Neural cell (in vitro differentiated cells): Measurements from ENCODE around the gene GSTM2. TPM values are rescaled to one million over a fixed set of nuclear protein-coding genes. Genes with fewer than 3 reads are reported as not detected.

Experiments
- H2AFZ ChIP-seq: fragments of 200-600, 300-800 bp; sonication (generic), shearing (Covaris generic); 2 replicates; pipeline ENCODE4 v1.6.0; 2014; ENCODE audit warnings: low read depth, mild to moderate bottlenecking, antibody characterized with exemption, low read length, moderate library complexity
- H3F3A ChIP-seq: fragments of 200-600 bp; shearing (Covaris generic); 2 replicates; pipeline ENCODE4 v1.6.1; 2016; ENCODE audit warnings: mild to moderate bottlenecking, moderate library complexity, mixed read lengths, antibody characterized with exemption, low read length; ENCODE audit not compliant: insufficient read depth, poor library complexity, severe bottlenecking
- H3K27ac ChIP-seq: fragments of 200-600, 300-800 bp; sonication (generic), shearing (Covaris generic); 2 replicates; pipeline ENCODE4 v1.5.1; 2014; ENCODE audit warnings: mild to moderate bottlenecking, low read length, moderate library complexity
- H3K27me3 ChIP-seq: fragments of 300-800, 200-600 bp; sonication (generic), shearing (Covaris generic); 2 replicates; pipeline ENCODE4 v1.6.0; 2014; ENCODE audit warnings: mild to moderate bottlenecking, low read depth, low read length, moderate library complexity; ENCODE audit not compliant: insufficient read depth
- H3K36me3 ChIP-seq: fragments of 300-800, 200-600 bp; sonication (generic), shearing (Covaris generic); 2 replicates; pipeline ENCODE4 v1.5.1; 2014; ENCODE audit warnings: mild to moderate bottlenecking, antibody characterized with exemption, low read length, moderate library complexity; ENCODE audit not compliant: insufficient read depth
- H3K4me2 ChIP-seq: fragments of 300-800, 200-600 bp; sonication (generic), shearing (Covaris generic); 2 replicates; pipeline ENCODE4 v1.6.0; 2014; ENCODE audit warnings: mild to moderate bottlenecking, low read length
- H3K4me3 ChIP-seq: fragments of 300-800, 200-600 bp; sonication (generic), shearing (Covaris generic); 2 replicates; pipeline ENCODE4 v1.5.1; 2014; ENCODE audit warnings: mild to moderate bottlenecking, low read length, moderate library complexity
- H3K79me2 ChIP-seq: fragments of 200-600 bp; shearing (Covaris generic); replicated peaks from 2 replicates; pipeline ENCODE4 v1.6.0; 2014; ENCODE audit warnings: mild to moderate bottlenecking, low read length, moderate library complexity; ENCODE audit not compliant: insufficient read depth
- H3K9ac ChIP-seq: fragments of 300-800, 200-600 bp; sonication (generic), shearing (Covaris generic); 2 replicates; pipeline ENCODE4 v1.6.1; 2016; ENCODE audit warnings: mild to moderate bottlenecking, low read length, mixed read lengths
- H3K9me2 ChIP-seq: fragments of 200-600 bp; shearing (Covaris generic); 2 replicates; pipeline ENCODE4 v1.6.1; 2016; ENCODE audit warnings: mild to moderate bottlenecking, low read length, mixed read lengths; ENCODE audit not compliant: insufficient read depth
- H3K9me3 ChIP-seq: fragments of 200-600, 300-800 bp; sonication (generic), shearing (Covaris generic); 2 replicates; pipeline ENCODE4 v1.6.1; 2016; ENCODE audit warnings: mild to moderate bottlenecking, mixed run types, low read length, moderate library complexity, mixed read lengths
- H4K20me1 ChIP-seq: fragments of 200-600 bp; shearing (Covaris generic); 2 replicates; pipeline ENCODE4 v1.6.1; 2016; ENCODE audit warnings: mild to moderate bottlenecking, mixed run types; ENCODE audit not compliant: insufficient read depth
- EZH2 ChIP-seq: fragments of 200-600, 300-800 bp; shearing (Covaris generic), sonication (generic); IDR thresholded peaks from 2 replicates; pipeline ENCODE4 v1.6.1; 2014; ENCODE audit warnings: antibody characterized with exemption, low read length, borderline replicate concordance, mild to moderate bottlenecking; ENCODE audit not compliant: insufficient read depth, poor library complexity, severe bottlenecking
- MXI1 ChIP-seq: fragments of 450-650 bp; conservative IDR thresholded peaks from 2 replicates; pipeline ENCODE4 v1.6.1; 2014; ENCODE audit warnings: antibody characterized with exemption, mild to moderate bottlenecking; ENCODE audit not compliant: poor library complexity, severe bottlenecking
- POLR2AphosphoS5 ChIP-seq: IDR thresholded peaks from 2 replicates; pipeline ENCODE4 v1.6.1; 2012
- SMC3 ChIP-seq: fragments of 450-650 bp; conservative IDR thresholded peaks from 2 replicates; pipeline ENCODE4 v1.6.1; 2014; ENCODE audit warnings: antibody characterized with exemption, mild to moderate bottlenecking, moderate library complexity; ENCODE audit not compliant: poor library complexity
- TAF1 ChIP-seq: IDR thresholded peaks from 2 replicates; pipeline ENCODE4 v1.6.1; 2012; ENCODE audit warnings: low read depth
- polyA plus RNA-seq: library from polyadenylated mRNA; depleted of rRNA; stranded (reverse); fragments of >200 nt; gene quantifications from 2 replicates; pipeline ENCODE4 v1.2.3, GENCODE V29; 2014
- TF ChIP-seq, protein P1 (sequence below): IDR thresholded peaks from 2 replicates; pipeline ENCODE4 v1.6.1; 2012; ENCODE audit warnings: borderline replicate concordance
- TF ChIP-seq, protein P2 (sequence below): fragments of 450-650 bp; IDR thresholded peaks from 2 replicates; pipeline ENCODE4 v1.5.1; 2014; ENCODE audit warnings: antibody characterized with exemption, mild to moderate bottlenecking, moderate library complexity; ENCODE audit not compliant: poor library complexity, severe bottlenecking

The GSTM2 gene
- polyA plus RNA-seq, 1 donor from 2014 or later: 6.8 TPM

DNA sequence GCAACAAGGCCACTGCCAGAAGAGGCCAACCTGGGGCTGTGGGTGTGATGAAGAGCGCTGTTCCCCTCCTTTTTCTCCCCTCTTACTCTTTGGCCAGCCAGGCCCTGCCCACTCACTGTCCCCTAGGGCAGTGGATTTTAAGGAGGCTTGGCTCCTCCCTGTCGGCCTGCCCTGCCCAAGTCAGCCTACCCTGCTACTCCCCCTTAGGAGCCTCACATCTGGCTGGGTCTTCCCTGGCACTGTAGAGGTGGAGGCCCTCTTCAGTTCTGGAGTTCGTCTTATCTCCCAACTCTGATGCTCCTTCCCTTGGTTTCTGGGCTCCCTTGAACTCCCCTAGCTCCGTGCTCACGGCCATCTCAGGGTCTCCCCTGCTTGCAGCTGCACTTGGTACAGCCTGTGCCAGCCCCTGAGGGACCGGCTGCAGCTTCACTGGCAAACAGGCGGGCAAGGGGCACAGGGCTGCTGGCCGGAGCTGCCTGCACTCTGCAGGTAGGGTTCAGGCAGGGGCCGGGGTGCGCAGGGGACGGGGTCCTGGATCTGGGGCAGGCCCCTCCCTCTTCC lies 44.2 kb upstream of the GSTM2 start:
- no peaks in the 10 kb centered on the region for H3K27me3 ChIP-seq
- H3K27ac ChIP-seq: no peak overlapping the region
- peaks cover 38% of the 10 kb centered on the region for H3K79me2 ChIP-seq
- TF ChIP-seq MXI1 (no peak), TAF1 (no peak), EZH2 (no peak), SMC3 (no peak), POLR2AphosphoS5 (no peak)
- TF ChIP-seq, protein P1, sequence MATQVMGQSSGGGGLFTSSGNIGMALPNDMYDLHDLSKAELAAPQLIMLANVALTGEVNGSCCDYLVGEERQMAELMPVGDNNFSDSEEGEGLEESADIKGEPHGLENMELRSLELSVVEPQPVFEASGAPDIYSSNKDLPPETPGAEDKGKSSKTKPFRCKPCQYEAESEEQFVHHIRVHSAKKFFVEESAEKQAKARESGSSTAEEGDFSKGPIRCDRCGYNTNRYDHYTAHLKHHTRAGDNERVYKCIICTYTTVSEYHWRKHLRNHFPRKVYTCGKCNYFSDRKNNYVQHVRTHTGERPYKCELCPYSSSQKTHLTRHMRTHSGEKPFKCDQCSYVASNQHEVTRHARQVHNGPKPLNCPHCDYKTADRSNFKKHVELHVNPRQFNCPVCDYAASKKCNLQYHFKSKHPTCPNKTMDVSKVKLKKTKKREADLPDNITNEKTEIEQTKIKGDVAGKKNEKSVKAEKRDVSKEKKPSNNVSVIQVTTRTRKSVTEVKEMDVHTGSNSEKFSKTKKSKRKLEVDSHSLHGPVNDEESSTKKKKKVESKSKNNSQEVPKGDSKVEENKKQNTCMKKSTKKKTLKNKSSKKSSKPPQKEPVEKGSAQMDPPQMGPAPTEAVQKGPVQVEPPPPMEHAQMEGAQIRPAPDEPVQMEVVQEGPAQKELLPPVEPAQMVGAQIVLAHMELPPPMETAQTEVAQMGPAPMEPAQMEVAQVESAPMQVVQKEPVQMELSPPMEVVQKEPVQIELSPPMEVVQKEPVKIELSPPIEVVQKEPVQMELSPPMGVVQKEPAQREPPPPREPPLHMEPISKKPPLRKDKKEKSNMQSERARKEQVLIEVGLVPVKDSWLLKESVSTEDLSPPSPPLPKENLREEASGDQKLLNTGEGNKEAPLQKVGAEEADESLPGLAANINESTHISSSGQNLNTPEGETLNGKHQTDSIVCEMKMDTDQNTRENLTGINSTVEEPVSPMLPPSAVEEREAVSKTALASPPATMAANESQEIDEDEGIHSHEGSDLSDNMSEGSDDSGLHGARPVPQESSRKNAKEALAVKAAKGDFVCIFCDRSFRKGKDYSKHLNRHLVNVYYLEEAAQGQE: no peak
- no peaks in the 10 kb centered on the region for H3K9me2 ChIP-seq
- H3K9me3 ChIP-seq: no peaks in the 10 kb centered on the region
- H4K20me1 ChIP-seq: no peaks in the 10 kb centered on the region
- no peak overlapping the region for H3K4me2 ChIP-seq
- no peaks in the 10 kb centered on the region for H3K36me3 ChIP-seq
- peak overlapping the region; percentile 28 for H3K4me3 ChIP-seq
- no peaks in the 10 kb centered on the region for H3F3A ChIP-seq
- H3K9ac ChIP-seq: no peak overlapping the region
- H2AFZ ChIP-seq: no peak overlapping the region

DNA sequence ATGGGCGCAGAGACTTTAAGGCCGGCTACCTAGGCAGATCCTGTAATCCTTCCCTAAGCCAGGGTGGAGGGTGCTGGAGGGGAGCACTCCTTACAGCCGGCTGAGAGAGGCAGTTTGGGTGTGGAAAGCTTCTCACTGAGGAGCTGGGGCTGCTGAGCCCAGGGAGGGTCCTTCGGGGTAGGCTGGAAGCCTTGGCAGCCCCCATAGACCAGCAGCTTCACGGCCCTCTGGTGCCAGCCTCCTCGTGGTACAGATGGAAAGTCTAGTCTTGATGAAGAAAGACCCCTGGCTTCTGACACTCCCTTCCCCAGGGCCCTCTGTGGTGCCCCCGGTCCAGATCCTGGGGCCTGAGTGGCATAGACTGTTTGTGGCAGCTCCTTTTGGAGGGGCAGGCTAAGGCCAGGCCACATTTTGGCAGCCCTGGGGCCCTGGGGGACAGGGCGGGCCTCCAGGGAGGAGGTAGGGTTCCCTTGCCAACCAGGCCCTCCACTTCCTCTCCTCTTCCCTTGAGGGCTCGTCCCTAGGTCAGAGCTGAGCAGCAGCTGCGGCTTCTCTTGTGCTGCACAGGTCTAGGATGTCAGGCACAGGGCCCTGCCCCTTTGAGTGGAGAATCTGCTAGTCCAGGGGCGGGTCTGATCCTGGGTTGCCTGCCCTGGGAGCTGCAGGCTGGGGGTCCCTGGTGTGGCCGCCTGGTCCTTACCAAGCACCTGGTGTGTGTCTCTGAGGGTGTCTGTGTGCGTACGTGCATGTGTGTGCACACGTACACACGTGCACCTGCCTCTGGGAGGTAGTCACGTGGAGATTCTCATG lies 43.5 kb upstream of the GSTM2 start:
- TF ChIP-seq, protein P2, sequence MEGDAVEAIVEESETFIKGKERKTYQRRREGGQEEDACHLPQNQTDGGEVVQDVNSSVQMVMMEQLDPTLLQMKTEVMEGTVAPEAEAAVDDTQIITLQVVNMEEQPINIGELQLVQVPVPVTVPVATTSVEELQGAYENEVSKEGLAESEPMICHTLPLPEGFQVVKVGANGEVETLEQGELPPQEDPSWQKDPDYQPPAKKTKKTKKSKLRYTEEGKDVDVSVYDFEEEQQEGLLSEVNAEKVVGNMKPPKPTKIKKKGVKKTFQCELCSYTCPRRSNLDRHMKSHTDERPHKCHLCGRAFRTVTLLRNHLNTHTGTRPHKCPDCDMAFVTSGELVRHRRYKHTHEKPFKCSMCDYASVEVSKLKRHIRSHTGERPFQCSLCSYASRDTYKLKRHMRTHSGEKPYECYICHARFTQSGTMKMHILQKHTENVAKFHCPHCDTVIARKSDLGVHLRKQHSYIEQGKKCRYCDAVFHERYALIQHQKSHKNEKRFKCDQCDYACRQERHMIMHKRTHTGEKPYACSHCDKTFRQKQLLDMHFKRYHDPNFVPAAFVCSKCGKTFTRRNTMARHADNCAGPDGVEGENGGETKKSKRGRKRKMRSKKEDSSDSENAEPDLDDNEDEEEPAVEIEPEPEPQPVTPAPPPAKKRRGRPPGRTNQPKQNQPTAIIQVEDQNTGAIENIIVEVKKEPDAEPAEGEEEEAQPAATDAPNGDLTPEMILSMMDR: no peak
- TF ChIP-seq POLR2AphosphoS5: no peak
- TF ChIP-seq EZH2: no peak
- TF ChIP-seq MXI1: no peak
- Histone ChIP-seq H3K9me3 (no peaks in the 10 kb centered on the region), H3K27ac (no peak overlapping the region), H3K27me3 (no peaks in the 10 kb centered on the region), H3K4me3 (no peak overlapping the region), H3K36me3 (no peaks in the 10 kb centered on the region), H3K4me2 (no peak overlapping the region), H3F3A (no peaks in the 10 kb centered on the region), H3K9me2 (no peaks in the 10 kb centered on the region), H3K9ac (no peak overlapping the region), H3K79me2 (peaks cover 38% of the 10 kb centered on the region), H2AFZ (no peak overlapping the region), H4K20me1 (no peaks in the 10 kb centered on the region)
